ENCODE data around the gene STK32B. TPM values are rescaled to one million over a fixed set of nuclear protein-coding genes. Genes with fewer than 3 reads are reported as not detected.

The STK32B gene
- polyA plus RNA-seq, 1 experiment = 4.3 TPM

GRCh38 chr4:5084911-5085475 is 33.7 kb downstream of the STK32B start:
- Histone ChIP-seq H3K27ac (ENCODE audit: low read depth, low read length) (no peak overlapping the region), H3K27me3 (ENCODE audit: control insufficient read depth, insufficient read depth, low read length) (no peaks in the 10 kb centered on the region), H3K9me3 (ENCODE audit: control insufficient read depth, insufficient read depth, low read length) (no peaks in the 10 kb centered on the region), H3K4me3 (ENCODE audit: low read depth, low read length) (no peak overlapping the region)
- TF ChIP-seq, protein P1, sequence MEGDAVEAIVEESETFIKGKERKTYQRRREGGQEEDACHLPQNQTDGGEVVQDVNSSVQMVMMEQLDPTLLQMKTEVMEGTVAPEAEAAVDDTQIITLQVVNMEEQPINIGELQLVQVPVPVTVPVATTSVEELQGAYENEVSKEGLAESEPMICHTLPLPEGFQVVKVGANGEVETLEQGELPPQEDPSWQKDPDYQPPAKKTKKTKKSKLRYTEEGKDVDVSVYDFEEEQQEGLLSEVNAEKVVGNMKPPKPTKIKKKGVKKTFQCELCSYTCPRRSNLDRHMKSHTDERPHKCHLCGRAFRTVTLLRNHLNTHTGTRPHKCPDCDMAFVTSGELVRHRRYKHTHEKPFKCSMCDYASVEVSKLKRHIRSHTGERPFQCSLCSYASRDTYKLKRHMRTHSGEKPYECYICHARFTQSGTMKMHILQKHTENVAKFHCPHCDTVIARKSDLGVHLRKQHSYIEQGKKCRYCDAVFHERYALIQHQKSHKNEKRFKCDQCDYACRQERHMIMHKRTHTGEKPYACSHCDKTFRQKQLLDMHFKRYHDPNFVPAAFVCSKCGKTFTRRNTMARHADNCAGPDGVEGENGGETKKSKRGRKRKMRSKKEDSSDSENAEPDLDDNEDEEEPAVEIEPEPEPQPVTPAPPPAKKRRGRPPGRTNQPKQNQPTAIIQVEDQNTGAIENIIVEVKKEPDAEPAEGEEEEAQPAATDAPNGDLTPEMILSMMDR (IDR thresholded peaks at IDR 0.05; ENCODE audit: low read depth, low read length) = no peak
- no peak for DNase-seq (ENCODE audit: low read depth, low spot score)
- ChIA-PET CTCF (no interaction called here), POLR2A (no interaction called here)

- H3K4me3 ChIP-seq (ENCODE audit: low read depth, low read length) = no peak overlapping the region
- H3K27ac ChIP-seq (ENCODE audit: low read depth, low read length) = no peak overlapping the region
- H3K9me3 ChIP-seq (ENCODE audit: control insufficient read depth, insufficient read depth, low read length) = no peaks in the 10 kb centered on the region
- POLR2A ChIA-PET = no interaction called here
- no peaks in the 10 kb centered on the region for H3K27me3 ChIP-seq (ENCODE audit: control insufficient read depth, insufficient read depth, low read length)
- DNase-seq (ENCODE audit: low read depth, low spot score) = no peak
- CTCF ChIA-PET = interaction anchor here (0.7 to 1.7 kb wide), 2 partner anchors 37 to 92 kb away, joined by 3 read pairs; no protein-coding TSS in a partner anchor
- TF ChIP-seq, protein P1 (IDR thresholded peaks at IDR 0.05; ENCODE audit: low read depth, low read length) = no peak
Measured at GRCh38 chr4:5086535-5086934, 35.3 kb downstream of the STK32B start.

DNA sequence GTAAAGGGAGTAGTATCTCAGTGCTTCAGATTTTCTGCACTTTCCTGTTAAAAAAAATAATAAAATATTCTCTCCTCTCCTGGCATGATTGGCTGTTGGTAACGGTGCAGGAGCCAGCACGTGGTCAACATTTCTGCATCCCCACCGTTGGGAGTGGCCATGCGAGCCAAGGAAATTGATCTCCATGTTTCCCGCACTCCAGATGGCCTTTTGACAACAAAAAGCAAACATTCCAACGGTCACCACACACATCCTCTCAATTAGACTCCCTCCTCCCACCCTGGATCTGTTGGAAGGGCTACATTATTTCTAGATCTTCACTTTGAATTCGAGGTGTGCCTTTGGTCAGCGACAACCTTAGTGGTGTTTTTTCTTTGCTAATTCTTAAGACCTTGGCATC is 45.0 kb downstream of the STK32B start:
- POLR2A ChIA-PET = no interaction called here
- H3K27ac ChIP-seq (ENCODE audit: low read depth, low read length) = no peak overlapping the region
- DNase-seq (ENCODE audit: low read depth, low spot score) = no peak
- no peak overlapping the region for H3K4me3 ChIP-seq (ENCODE audit: low read depth, low read length)
- no peaks in the 10 kb centered on the region for H3K27me3 ChIP-seq (ENCODE audit: control insufficient read depth, insufficient read depth, low read length)
- TF ChIP-seq, protein P1 (IDR thresholded peaks at IDR 0.05; ENCODE audit: low read depth, low read length) = no peak
- no peaks in the 10 kb centered on the region; the same call in 1 of the 2 replicates for H3K9me3 ChIP-seq (ENCODE audit: control insufficient read depth, insufficient read depth, low read length)
- CTCF ChIA-PET = no interaction called here

- no peak overlapping the region for H3K4me3 ChIP-seq (ENCODE audit: low read depth, low read length)
- ChIA-PET POLR2A (no interaction called here), CTCF (no interaction called here)
- no peaks in the 10 kb centered on the region for H3K9me3 ChIP-seq (ENCODE audit: control insufficient read depth, insufficient read depth, low read length)
- TF ChIP-seq, protein P1 (IDR thresholded peaks at IDR 0.05; ENCODE audit: low read depth, low read length) = no peak
- no peak overlapping the region for H3K27ac ChIP-seq (ENCODE audit: low read depth, low read length)
- H3K27me3 ChIP-seq (ENCODE audit: control insufficient read depth, insufficient read depth, low read length) = no peaks in the 10 kb centered on the region
- no peak for DNase-seq (ENCODE audit: low read depth, low spot score)
Measured at GRCh38 chr4:5098176-5098575, 46.9 kb downstream of the STK32B start.

DNA sequence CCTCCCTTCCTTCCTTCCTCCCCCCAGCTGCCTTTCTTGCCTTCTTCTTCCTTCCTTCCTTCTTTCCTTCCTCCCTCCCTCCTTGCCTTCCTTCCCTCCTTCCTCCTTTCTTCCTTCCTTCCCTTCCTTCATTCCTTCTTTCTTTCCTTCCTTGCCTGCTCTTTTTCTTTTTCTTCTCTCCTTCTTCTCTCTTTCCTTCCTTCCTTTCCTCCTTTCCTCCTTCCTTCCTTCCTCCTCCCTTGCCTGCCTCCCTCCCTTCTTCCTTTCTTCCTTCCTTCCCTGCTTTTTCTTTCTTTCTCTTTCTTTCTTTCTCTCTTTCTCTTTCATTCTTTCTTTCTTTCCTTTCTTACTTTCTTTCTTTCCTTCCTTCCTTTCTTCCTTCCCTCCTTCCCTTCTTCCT is 49.1 kb downstream of the STK32B start:
- Histone ChIP-seq H3K4me3 (ENCODE audit: low read depth, low read length) (no peak overlapping the region), H3K9me3 (ENCODE audit: control insufficient read depth, insufficient read depth, low read length) (no peaks in the 10 kb centered on the region), H3K27me3 (ENCODE audit: control insufficient read depth, insufficient read depth, low read length) (no peaks in the 10 kb centered on the region), H3K27ac (ENCODE audit: low read depth, low read length) (no peak overlapping the region)
- ChIA-PET CTCF (no interaction called here), POLR2A (no interaction called here)
- DNase-seq (ENCODE audit: low read depth, low spot score) = no peak
- TF ChIP-seq, protein P1 (IDR thresholded peaks at IDR 0.05; ENCODE audit: low read depth, low read length) = no peak

Measured in AG04450 (cell line).